ENCODE results near the gene MCM7.

MCM7 gene

DNA sequence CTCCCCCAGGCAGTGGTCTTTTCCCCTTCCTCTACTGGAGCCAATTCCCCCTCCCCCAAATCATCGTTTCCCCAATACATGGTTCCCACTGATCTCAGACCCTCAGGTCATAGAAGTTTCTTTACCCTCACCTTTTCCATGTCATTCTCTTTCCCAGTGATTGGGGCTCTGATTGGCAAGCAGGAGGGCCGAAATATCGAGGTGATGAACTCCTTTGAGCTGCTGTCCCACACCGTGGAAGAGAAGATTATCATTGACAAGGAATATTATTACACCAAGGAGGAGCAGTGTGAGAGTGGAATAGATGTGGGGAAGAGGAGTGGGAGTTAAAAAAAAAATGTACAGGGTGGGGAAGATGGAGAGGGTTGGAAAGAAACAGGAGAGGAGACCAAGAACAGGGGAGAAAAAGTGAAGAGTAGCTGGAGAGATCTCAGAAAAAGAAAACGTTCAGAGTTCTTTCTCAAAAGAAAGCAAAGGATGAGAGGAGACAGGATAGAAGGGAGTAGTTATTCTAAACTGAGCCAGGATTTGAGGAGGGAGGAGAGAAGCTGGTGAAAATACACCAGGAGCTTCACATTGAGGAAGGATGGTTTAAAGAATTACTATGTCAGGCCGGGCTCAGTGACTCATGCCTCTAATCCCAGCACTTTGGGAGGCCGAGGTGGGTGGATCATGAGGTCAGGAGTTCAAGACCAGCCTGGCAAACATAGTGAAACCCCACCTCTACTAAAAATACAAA, 11.6 kb downstream of the MCM7 start:
- DNase-seq (ENCODE audit: extremely low read depth, low read depth): no peak

DNA sequence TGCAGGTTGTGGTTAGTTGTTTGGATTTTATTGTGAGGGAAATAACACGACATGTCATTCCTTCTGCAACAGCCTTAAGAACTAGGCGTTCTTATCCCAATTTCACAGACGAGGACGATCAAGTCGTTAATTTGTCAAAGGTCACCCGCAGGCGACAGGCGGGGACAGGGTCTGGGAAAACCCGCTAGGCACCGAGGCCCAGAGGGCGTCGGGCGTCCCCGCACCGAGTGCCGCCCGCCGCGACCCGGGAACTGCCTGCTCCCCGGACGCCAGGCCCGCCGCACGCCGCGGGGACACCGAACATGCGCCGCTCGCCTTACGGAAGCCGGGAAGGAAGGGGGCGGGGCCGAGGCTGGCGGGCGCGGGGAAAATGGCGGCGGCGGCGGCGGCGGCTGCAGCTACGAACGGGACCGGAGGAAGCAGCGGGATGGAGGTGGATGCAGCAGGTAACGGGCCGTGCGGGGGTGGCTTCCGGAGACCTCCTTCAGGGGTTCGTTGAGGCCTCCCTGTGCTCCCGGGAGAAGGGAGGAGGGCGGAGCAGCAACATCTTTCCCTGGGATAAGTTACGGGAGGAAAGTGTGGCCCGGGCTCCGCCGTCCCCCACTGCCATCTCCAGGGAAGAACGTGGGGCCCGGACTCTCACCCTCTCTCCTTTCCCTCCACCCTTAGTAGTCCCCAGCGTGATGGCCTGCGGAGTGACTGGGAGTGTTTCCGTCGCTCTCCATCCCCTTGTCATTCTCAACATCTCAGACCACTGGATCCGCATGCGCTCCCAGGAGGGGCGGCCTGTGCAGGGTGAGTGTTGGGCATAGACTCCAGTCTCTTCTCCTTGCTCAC, 12.4 kb downstream of the MCM7 start, which contains the start of gene COPS6:
COPS6 (plus strand) TSS at position 349 of the 837 bp plus-strand sequence; CDS start at position 371, 22 bp downstream.
- TF ChIP-seq, protein P1, sequence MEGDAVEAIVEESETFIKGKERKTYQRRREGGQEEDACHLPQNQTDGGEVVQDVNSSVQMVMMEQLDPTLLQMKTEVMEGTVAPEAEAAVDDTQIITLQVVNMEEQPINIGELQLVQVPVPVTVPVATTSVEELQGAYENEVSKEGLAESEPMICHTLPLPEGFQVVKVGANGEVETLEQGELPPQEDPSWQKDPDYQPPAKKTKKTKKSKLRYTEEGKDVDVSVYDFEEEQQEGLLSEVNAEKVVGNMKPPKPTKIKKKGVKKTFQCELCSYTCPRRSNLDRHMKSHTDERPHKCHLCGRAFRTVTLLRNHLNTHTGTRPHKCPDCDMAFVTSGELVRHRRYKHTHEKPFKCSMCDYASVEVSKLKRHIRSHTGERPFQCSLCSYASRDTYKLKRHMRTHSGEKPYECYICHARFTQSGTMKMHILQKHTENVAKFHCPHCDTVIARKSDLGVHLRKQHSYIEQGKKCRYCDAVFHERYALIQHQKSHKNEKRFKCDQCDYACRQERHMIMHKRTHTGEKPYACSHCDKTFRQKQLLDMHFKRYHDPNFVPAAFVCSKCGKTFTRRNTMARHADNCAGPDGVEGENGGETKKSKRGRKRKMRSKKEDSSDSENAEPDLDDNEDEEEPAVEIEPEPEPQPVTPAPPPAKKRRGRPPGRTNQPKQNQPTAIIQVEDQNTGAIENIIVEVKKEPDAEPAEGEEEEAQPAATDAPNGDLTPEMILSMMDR (IDR thresholded peaks at IDR 0.05; ENCODE audit: low read depth, low read length, missing control alignments): no peak
- DNase-seq (ENCODE audit: extremely low read depth, low read depth): no peak
- H3K4me3 ChIP-seq (replicated peaks; ENCODE audit: low read depth, low read length): peak within 1 kb of the TSS; percentile 93

More for the DNA sequence above, 11.6 kb downstream of the MCM7 start:
- H3K4me3 ChIP-seq (replicated peaks; ENCODE audit: low read depth, low read length): peak overlapping the region; percentile 93
- TF ChIP-seq, protein P1 (IDR thresholded peaks at IDR 0.05; ENCODE audit: low read depth, low read length, missing control alignments): no peak

DNA sequence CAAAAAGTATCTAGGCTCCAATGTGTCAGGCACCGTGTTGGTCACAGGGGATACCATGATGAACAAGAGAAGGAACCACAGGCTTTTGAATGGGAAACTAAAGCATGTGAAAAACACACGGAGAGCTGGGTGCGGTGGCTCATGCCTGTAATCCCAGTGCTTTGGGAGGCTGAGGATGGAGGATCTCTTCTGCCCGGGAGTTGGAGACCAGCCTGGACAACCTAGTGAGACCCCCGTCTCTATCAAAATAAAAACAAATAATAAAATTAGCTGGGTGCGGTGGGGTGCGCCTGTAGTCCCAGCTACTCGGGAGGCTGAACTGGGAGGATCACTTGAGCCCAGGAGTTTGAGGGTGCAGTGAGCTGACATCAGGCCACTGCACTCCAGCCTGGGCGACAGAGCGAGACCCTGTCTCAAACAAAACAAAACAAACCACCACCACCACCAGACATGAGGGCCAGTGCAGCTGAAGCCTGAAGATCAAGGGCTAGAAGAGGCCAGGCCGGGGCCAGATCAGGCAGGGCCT, 13.0 kb downstream of the MCM7 start:
- no peak for DNase-seq (ENCODE audit: extremely low read depth, low read depth)
- TF ChIP-seq, protein P1 (IDR thresholded peaks at IDR 0.05; ENCODE audit: low read depth, low read length, missing control alignments): no peak
- H3K4me3 ChIP-seq (replicated peaks; ENCODE audit: low read depth, low read length): peak overlapping the region; percentile 93

DNA sequence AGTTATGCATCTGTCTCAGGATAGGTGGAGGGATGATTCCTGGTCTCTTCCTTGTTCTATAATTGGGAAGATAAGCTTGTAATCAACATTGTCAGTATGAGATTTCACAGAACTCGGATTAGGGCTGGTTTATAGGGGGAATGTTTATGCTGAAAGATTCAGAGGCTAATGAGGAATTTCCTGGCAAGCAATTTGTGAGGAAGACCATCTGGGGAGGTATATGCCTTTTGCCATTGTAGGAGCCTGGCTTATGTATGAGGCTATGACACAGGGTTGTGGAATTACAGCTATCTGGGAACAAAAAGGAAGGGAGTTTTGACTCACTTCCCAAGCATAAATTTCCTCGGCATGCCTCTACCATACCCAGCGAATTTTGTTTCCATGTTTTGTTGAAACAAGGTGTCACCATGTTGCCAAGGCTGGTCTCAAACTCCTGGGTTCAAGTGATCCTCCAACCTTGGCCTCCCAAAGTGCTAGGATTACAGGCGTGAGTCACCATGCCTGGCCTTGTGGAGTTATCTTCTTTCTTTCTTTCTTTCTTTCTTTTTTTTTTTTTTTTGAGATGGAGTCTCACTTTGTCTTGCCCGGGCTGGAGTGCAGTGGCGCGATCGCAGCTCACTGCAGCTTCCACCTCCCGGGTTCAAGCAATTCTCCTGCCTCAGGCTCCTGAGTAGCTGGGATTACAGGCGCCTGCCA, 14.0 kb downstream of the MCM7 start:
- peak; percentile 97 for DNase-seq (ENCODE audit: extremely low read depth, low read depth)
- H3K4me3 ChIP-seq (replicated peaks; ENCODE audit: low read depth, low read length): no peak overlapping the region
- TF ChIP-seq, protein P1 (IDR thresholded peaks at IDR 0.05; ENCODE audit: low read depth, low read length, missing control alignments): no peak

DNA sequence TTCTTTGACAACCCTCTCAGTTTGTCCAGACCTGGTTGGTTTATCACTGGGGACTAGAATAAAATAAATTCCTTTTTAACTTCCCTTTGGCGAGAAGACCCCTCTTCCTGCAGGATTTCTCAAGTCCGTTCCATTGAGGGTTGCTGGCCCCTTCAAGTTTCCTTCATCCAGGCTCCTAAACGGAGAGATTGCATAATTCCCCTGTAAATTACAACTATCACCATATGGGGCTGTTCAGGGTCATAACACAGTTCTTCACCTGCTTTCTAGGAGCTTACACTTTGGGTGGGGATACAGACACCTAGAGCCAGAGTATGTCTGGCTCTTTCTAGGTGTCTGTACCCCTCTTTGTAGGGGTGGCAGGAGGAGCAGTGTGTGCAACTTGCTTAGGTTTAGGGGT, 15.7 kb downstream of the MCM7 start:
- DNase-seq (ENCODE audit: extremely low read depth, low read depth): no peak

DNA sequence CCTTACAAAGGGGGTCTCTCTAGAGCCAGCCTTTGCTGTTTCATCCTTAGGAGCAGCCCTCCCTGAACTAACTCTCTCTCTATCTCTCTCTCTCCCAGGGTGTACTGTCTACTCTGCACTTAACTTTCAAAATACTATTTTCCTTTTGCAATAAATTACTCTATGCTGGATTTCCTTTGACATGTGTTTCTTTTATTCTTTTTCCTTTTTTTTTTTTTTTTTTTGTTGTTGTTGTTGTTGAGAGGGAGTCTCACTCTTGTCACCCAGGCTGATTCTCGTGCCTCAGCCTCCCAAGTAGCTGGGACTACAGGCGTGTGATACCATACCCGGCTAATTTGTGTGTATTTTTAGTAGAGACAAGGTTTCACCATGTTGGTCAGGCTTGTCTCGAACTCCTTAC, 18.2 kb downstream of the MCM7 start:
- TF ChIP-seq, protein P1 (IDR thresholded peaks at IDR 0.05; ENCODE audit: low read depth, low read length, missing control alignments): no peak
- no peak for DNase-seq (ENCODE audit: extremely low read depth, low read depth)
- no peak overlapping the region for H3K4me3 ChIP-seq (replicated peaks; ENCODE audit: low read depth, low read length)

More for the DNA sequence above, 15.7 kb downstream of the MCM7 start:
- no peak overlapping the region for H3K4me3 ChIP-seq (replicated peaks; ENCODE audit: low read depth, low read length)
- TF ChIP-seq, protein P1 (IDR thresholded peaks at IDR 0.05; ENCODE audit: low read depth, low read length, missing control alignments): no peak

Measured in HFF-Myc (cell line).